SK-N-SH treated with all-trans-retinoic acid at 6 μM for 48 hours (cell line): ENCODE measurements around the gene SPESP1.

Experiments used
- ATAC-seq: fragments of 200-7000 bp; cut with Tn5 transposase; 3 replicates; pipeline ENCODE4 v1.9.1; 2020; ENCODE audit warnings: mild to moderate bottlenecking, moderate library complexity
- ARNTL ChIP-seq: fragments of 450-650 bp; formaldehyde crosslinking; IDR thresholded peaks from 2 replicates; pipeline ENCODE4 v1.5.0; 2020; ENCODE audit warnings: low read depth, mild to moderate bottlenecking, moderate library complexity, borderline replicate concordance
- BACH2 ChIP-seq: fragments of 250-450 bp; sonication (Bioruptor Pico); IDR thresholded peaks from 2 replicates; pipeline ENCODE4 v1.9.0; 2021; ENCODE audit warnings: mild to moderate bottlenecking, borderline replicate concordance
- CREB5 ChIP-seq: fragments of 250-450 bp; sonication (Bioruptor Pico); IDR thresholded peaks from 2 replicates; pipeline ENCODE4 v1.5.1; 2020; ENCODE audit warnings: low read depth, mild to moderate bottlenecking, moderate library complexity
- CSDC2 ChIP-seq: fragments of 250-450 bp; sonication (Bioruptor Pico); IDR thresholded peaks from 2 replicates; pipeline ENCODE4 v1.5.0; 2020; ENCODE audit warnings: mild to moderate bottlenecking, moderate library complexity
- CSRNP3 ChIP-seq: fragments of 250-450 bp; sonication (Bioruptor Pico); IDR thresholded peaks from 2 replicates; pipeline ENCODE4 v1.5.1; 2021; ENCODE audit warnings: mild to moderate bottlenecking, moderate library complexity
- GLIS3 ChIP-seq: fragments of 250-450 bp; sonication (Bioruptor Pico); IDR thresholded peaks from 2 replicates; pipeline ENCODE4 v1.5.0; 2020; ENCODE audit warnings: mild to moderate bottlenecking, moderate library complexity
- OSR1 ChIP-seq: fragments of 250-450 bp; sonication (Bioruptor Pico); IDR thresholded peaks from 2 replicates; pipeline ENCODE4 v1.8.0; 2022; ENCODE audit warnings: moderate library complexity, mild to moderate bottlenecking, inconsistent platforms
- POU6F1 ChIP-seq: fragments of 250-450 bp; sonication (Bioruptor Pico); IDR thresholded peaks from 2 replicates; pipeline ENCODE4 v1.8.0; 2021; ENCODE audit warnings: low read depth, mild to moderate bottlenecking, moderate library complexity, borderline replicate concordance
- PPARA ChIP-seq: fragments of 250-450 bp; sonication (Bioruptor Pico); IDR thresholded peaks from 2 replicates; pipeline ENCODE4 v1.5.0; 2020; ENCODE audit warnings: mild to moderate bottlenecking, borderline replicate concordance
- RARB ChIP-seq: fragments of 250-450 bp; sonication (Bioruptor Pico); IDR thresholded peaks from 2 replicates; pipeline ENCODE4 v1.8.0; 2021; ENCODE audit warnings: mild to moderate bottlenecking, moderate library complexity
- TOX ChIP-seq: fragments of 250-450 bp; sonication (Bioruptor Pico); IDR thresholded peaks from 2 replicates; pipeline ENCODE4 v1.8.0; 2021; ENCODE audit warnings: mild to moderate bottlenecking, moderate library complexity, borderline replicate concordance
- TSHZ2 ChIP-seq: fragments of 250-450 bp; sonication (Bioruptor Pico); IDR thresholded peaks from 2 replicates; pipeline ENCODE4 v1.5.0; 2020; ENCODE audit warnings: mild to moderate bottlenecking, moderate library complexity
- ZC3H10 ChIP-seq: fragments of 250-450 bp; sonication (Bioruptor Pico); IDR thresholded peaks from 2 replicates; pipeline ENCODE4 v1.5.1; 2021; ENCODE audit warnings: mild to moderate bottlenecking, moderate library complexity
- ZFP3 ChIP-seq: fragments of 250-450 bp; sonication (Bioruptor Pico); IDR thresholded peaks from 2 replicates; pipeline ENCODE4 v1.5.0; 2020; ENCODE audit warnings: mild to moderate bottlenecking, moderate library complexity
- ZFP30 ChIP-seq: fragments of 450-650 bp; formaldehyde crosslinking; IDR thresholded peaks from 2 replicates; pipeline ENCODE4 v1.5.0; 2022; ENCODE audit warnings: mild to moderate bottlenecking, moderate library complexity
- ZNF565 ChIP-seq: fragments of 450-650 bp; formaldehyde crosslinking; conservative IDR thresholded peaks from 2 replicates; pipeline ENCODE4 v1.5.0; 2020; ENCODE audit warnings: low read depth, mild to moderate bottlenecking, moderate library complexity
- ZNF70 ChIP-seq: fragments of 450-650 bp; formaldehyde crosslinking; IDR thresholded peaks from 2 replicates; pipeline ENCODE4 v1.5.0; 2020; ENCODE audit warnings: mild to moderate bottlenecking, moderate library complexity
- ZNF8 ChIP-seq: fragments of 450-650 bp; formaldehyde crosslinking; IDR thresholded peaks from 2 replicates; pipeline ENCODE4 v1.5.0; 2020; ENCODE audit warnings: mild to moderate bottlenecking, moderate library complexity

SPESP1 gene

GRCh38 chr15:68907396-68907923 lies 22.9 kb upstream of the SPESP1 start:
- no peak for ATAC-seq
- no peak for TF ChIP-seq CSRNP3 (CRISPR knock-in tag)

GRCh38 chr15:68909601-68910100 lies 20.7 kb upstream of the SPESP1 start:
- ATAC-seq = no peak
- TF ChIP-seq ZNF8 (CRISPR knock-in tag) = no peak
- no peak for TF ChIP-seq GLIS3 (CRISPR knock-in tag)
- no peak for TF ChIP-seq CSRNP3 (CRISPR knock-in tag)
- no peak for TF ChIP-seq RARB (CRISPR knock-in tag)
- no peak for TF ChIP-seq ZC3H10 (CRISPR knock-in tag)
- no peak for TF ChIP-seq ARNTL (CRISPR knock-in tag)
- TF ChIP-seq TOX (CRISPR knock-in tag) = no peak

- TF ChIP-seq POU6F1 (CRISPR knock-in tag) (no peak), TSHZ2 (CRISPR knock-in tag) (no peak), CSRNP3 (CRISPR knock-in tag) (no peak), TOX (CRISPR knock-in tag) (no peak), OSR1 (no peak), ZNF70 (CRISPR knock-in tag) (no peak), ZFP3 (CRISPR knock-in tag) (no peak), BACH2 (CRISPR knock-in tag) (no peak), CSDC2 (CRISPR knock-in tag) (no peak), GLIS3 (CRISPR knock-in tag) (no peak), PPARA (CRISPR knock-in tag) (no peak), ZFP30 (CRISPR knock-in tag) (no peak)
- ATAC-seq = no peak
Measured at GRCh38 chr15:68910341-68910740, 20.0 kb upstream of the SPESP1 start.

- ATAC-seq = no peak
- TF ChIP-seq ZC3H10 (CRISPR knock-in tag) (no peak), CSRNP3 (CRISPR knock-in tag) (no peak), ZNF565 (CRISPR knock-in tag) (no peak), TOX (CRISPR knock-in tag) (no peak), CREB5 (CRISPR knock-in tag) (no peak)
Measured at GRCh38 chr15:68910816-68911215, 19.5 kb upstream of the SPESP1 start.
